ENCODE measurements around the gene ABHD16B.

DNA sequence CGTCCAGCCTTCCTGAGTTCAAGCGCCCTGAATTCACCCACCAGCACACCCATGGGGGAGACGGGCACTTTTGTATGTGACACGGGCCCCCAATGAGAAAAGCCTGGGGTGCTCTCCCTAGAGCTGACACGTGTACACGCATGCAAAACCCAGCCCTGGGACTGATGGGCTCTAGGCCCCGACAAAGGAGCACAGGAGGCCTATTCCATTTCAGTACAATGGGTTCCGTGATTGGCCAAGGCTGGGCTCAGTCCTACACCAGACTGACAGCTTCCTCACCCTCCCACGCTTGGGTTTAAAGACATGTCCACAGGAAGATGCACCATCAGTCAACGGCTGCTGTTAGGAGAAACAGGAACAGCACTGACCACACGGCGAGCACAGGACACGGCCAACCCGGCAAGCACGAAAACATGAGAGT lies 39.0 kb upstream of the ABHD16B start:
- TF ChIP-seq, protein P1, sequence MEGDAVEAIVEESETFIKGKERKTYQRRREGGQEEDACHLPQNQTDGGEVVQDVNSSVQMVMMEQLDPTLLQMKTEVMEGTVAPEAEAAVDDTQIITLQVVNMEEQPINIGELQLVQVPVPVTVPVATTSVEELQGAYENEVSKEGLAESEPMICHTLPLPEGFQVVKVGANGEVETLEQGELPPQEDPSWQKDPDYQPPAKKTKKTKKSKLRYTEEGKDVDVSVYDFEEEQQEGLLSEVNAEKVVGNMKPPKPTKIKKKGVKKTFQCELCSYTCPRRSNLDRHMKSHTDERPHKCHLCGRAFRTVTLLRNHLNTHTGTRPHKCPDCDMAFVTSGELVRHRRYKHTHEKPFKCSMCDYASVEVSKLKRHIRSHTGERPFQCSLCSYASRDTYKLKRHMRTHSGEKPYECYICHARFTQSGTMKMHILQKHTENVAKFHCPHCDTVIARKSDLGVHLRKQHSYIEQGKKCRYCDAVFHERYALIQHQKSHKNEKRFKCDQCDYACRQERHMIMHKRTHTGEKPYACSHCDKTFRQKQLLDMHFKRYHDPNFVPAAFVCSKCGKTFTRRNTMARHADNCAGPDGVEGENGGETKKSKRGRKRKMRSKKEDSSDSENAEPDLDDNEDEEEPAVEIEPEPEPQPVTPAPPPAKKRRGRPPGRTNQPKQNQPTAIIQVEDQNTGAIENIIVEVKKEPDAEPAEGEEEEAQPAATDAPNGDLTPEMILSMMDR (IDR thresholded peaks at IDR 0.05; ENCODE audit: low read depth, low read length): no peak
- TF ChIP-seq EZH2phosphoT487 (IDR thresholded peaks at IDR 0.05; ENCODE audit: low read depth): no peak
